ENCODE measurements around the gene RNF149.
"Not testable (repeated sequence)": the region's sequence is repeated elsewhere in the genome, so short reads cannot be mapped to it uniquely, and the experiment has no call there.

RNF149 gene

GRCh38 chr2:101249826-101250225 lies 58.7 kb downstream of the RNF149 start:
- Mint-ChIP-seq H3K4me3 (no peak overlapping the region), H3K27me3 (ENCODE audit: low read depth) (no peaks in the 10 kb centered on the region), H3K36me3 (ENCODE audit: low read depth) (peaks cover 7% of the 10 kb centered on the region), H3K9me3 (no peaks in the 10 kb centered on the region), H3K27ac (no peak overlapping the region), H3K4me1 (ENCODE audit: low read depth) (peaks cover 22% of the 10 kb centered on the region)

GRCh38 chr2:101248756-101249155 lies 59.7 kb downstream of the RNF149 start:
- H3K27ac Mint-ChIP-seq; H3K36me3 Mint-ChIP-seq (ENCODE audit: low read depth); H3K4me3 Mint-ChIP-seq; H3K9me3 Mint-ChIP-seq; H3K27me3 Mint-ChIP-seq (ENCODE audit: low read depth): not testable (repeated sequence)
- H3K4me1 Mint-ChIP-seq (ENCODE audit: low read depth), result peaks cover 13% of the 10 kb centered on the region

- not testable (repeated sequence) for H3K27me3 Mint-ChIP-seq (ENCODE audit: low read depth); H3K4me3 Mint-ChIP-seq; H3K27ac Mint-ChIP-seq; H3K4me1 Mint-ChIP-seq (ENCODE audit: low read depth); H3K36me3 Mint-ChIP-seq (ENCODE audit: low read depth); H3K9me3 Mint-ChIP-seq
These were observed 63.0 kb downstream of the RNF149 start for GRCh38 chr2:101245468-101245867.

- H3K4me3 Mint-ChIP-seq; H3K27me3 Mint-ChIP-seq (ENCODE audit: low read depth); H3K4me1 Mint-ChIP-seq (ENCODE audit: low read depth); H3K27ac Mint-ChIP-seq; H3K36me3 Mint-ChIP-seq (ENCODE audit: low read depth); H3K9me3 Mint-ChIP-seq: not testable (repeated sequence)
These were observed 63.6 kb downstream of the RNF149 start for GRCh38 chr2:101244899-101245298.

- not testable (repeated sequence) for H3K27me3 Mint-ChIP-seq (ENCODE audit: low read depth); H3K9me3 Mint-ChIP-seq; H3K4me3 Mint-ChIP-seq; H3K36me3 Mint-ChIP-seq (ENCODE audit: low read depth); H3K4me1 Mint-ChIP-seq (ENCODE audit: low read depth); H3K27ac Mint-ChIP-seq
These were observed 64.1 kb downstream of the RNF149 start for GRCh38 chr2:101244373-101244772.

GRCh38 chr2:101241158-101241557 lies 67.3 kb downstream of the RNF149 start:
- H3K4me3 Mint-ChIP-seq, result no peak overlapping the region
- peaks cover 7% of the 10 kb centered on the region for H3K4me1 Mint-ChIP-seq (ENCODE audit: low read depth)
- no peaks in the 10 kb centered on the region for H3K9me3 Mint-ChIP-seq
- no peaks in the 10 kb centered on the region for H3K27me3 Mint-ChIP-seq (ENCODE audit: low read depth)
- no peaks in the 10 kb centered on the region for H3K36me3 Mint-ChIP-seq (ENCODE audit: low read depth)
- no peak overlapping the region for H3K27ac Mint-ChIP-seq

GRCh38 chr2:101240694-101241093 lies 67.8 kb downstream of the RNF149 start:
- H3K27ac Mint-ChIP-seq; H3K36me3 Mint-ChIP-seq (ENCODE audit: low read depth); H3K9me3 Mint-ChIP-seq; H3K27me3 Mint-ChIP-seq (ENCODE audit: low read depth); H3K4me3 Mint-ChIP-seq; H3K4me1 Mint-ChIP-seq (ENCODE audit: low read depth): not testable (repeated sequence)

GRCh38 chr2:101239760-101240118 lies 68.8 kb downstream of the RNF149 start:
- not testable (repeated sequence) for H3K4me3 Mint-ChIP-seq; H3K36me3 Mint-ChIP-seq (ENCODE audit: low read depth); H3K4me1 Mint-ChIP-seq (ENCODE audit: low read depth); H3K9me3 Mint-ChIP-seq; H3K27ac Mint-ChIP-seq; H3K27me3 Mint-ChIP-seq (ENCODE audit: low read depth)

GRCh38 chr2:101238930-101239759 lies 69.4 kb downstream of the RNF149 start:
- no peak overlapping the region for H3K27ac Mint-ChIP-seq

GRCh38 chr2:101237944-101238343 lies 70.6 kb downstream of the RNF149 start:
- not testable (repeated sequence) for H3K4me1 Mint-ChIP-seq (ENCODE audit: low read depth); H3K27ac Mint-ChIP-seq; H3K4me3 Mint-ChIP-seq; H3K36me3 Mint-ChIP-seq (ENCODE audit: low read depth); H3K27me3 Mint-ChIP-seq (ENCODE audit: low read depth); H3K9me3 Mint-ChIP-seq

More at GRCh38 chr2:101238930-101239759, 69.4 kb downstream of the RNF149 start:
- peaks cover 7% of the 10 kb centered on the region for H3K4me1 Mint-ChIP-seq (ENCODE audit: low read depth)
- H3K36me3 Mint-ChIP-seq (ENCODE audit: low read depth), result no peaks in the 10 kb centered on the region
- H3K9me3 Mint-ChIP-seq, result no peaks in the 10 kb centered on the region
- no peaks in the 10 kb centered on the region for H3K27me3 Mint-ChIP-seq (ENCODE audit: low read depth)
- H3K4me3 Mint-ChIP-seq, result no peak overlapping the region

- H3K4me3 Mint-ChIP-seq; H3K9me3 Mint-ChIP-seq; H3K36me3 Mint-ChIP-seq (ENCODE audit: low read depth); H3K4me1 Mint-ChIP-seq (ENCODE audit: low read depth); H3K27me3 Mint-ChIP-seq (ENCODE audit: low read depth); H3K27ac Mint-ChIP-seq: not testable (repeated sequence)
These were observed 72.5 kb downstream of the RNF149 start for GRCh38 chr2:101235956-101236355.

- H3K27ac Mint-ChIP-seq, result no peak overlapping the region
- peaks cover 7% of the 10 kb centered on the region for H3K9me3 Mint-ChIP-seq
- no peaks in the 10 kb centered on the region for H3K27me3 Mint-ChIP-seq (ENCODE audit: low read depth)
- H3K4me1 Mint-ChIP-seq (ENCODE audit: low read depth), result peaks cover 3% of the 10 kb centered on the region
- peaks cover 3% of the 10 kb centered on the region for H3K36me3 Mint-ChIP-seq (ENCODE audit: low read depth)
- H3K4me3 Mint-ChIP-seq, result no peak overlapping the region
These were observed 74.1 kb downstream of the RNF149 start for GRCh38 chr2:101234169-101234938.

- no peaks in the 10 kb centered on the region for H3K27me3 Mint-ChIP-seq (ENCODE audit: low read depth)
- peaks cover 7% of the 10 kb centered on the region for H3K9me3 Mint-ChIP-seq
- H3K4me3 Mint-ChIP-seq, result no peak overlapping the region
- H3K36me3 Mint-ChIP-seq (ENCODE audit: low read depth), result peaks cover 3% of the 10 kb centered on the region
- peaks cover 1% of the 10 kb centered on the region for H3K4me1 Mint-ChIP-seq (ENCODE audit: low read depth)
- no peak overlapping the region for H3K27ac Mint-ChIP-seq
These were observed 75.7 kb downstream of the RNF149 start for GRCh38 chr2:101232770-101233169.

- Mint-ChIP-seq H3K27ac (no peak overlapping the region), H3K4me3 (no peak overlapping the region), H3K27me3 (ENCODE audit: low read depth) (no peaks in the 10 kb centered on the region), H3K36me3 (ENCODE audit: low read depth) (peaks cover 3% of the 10 kb centered on the region), H3K4me1 (ENCODE audit: low read depth) (peaks cover 1% of the 10 kb centered on the region), H3K9me3 (peaks cover 7% of the 10 kb centered on the region)
These were observed 76.4 kb downstream of the RNF149 start for GRCh38 chr2:101231937-101232730.

GRCh38 chr2:101231240-101231639 lies 77.3 kb downstream of the RNF149 start:
- Mint-ChIP-seq H3K9me3 (peaks cover 7% of the 10 kb centered on the region), H3K36me3 (ENCODE audit: low read depth) (peaks cover 5% of the 10 kb centered on the region), H3K27me3 (ENCODE audit: low read depth) (no peaks in the 10 kb centered on the region), H3K4me1 (ENCODE audit: low read depth) (peaks cover 1% of the 10 kb centered on the region), H3K27ac (no peak overlapping the region), H3K4me3 (no peak overlapping the region)
